Transverse colon (tissue), 4 donors: ENCODE results near the gene PI4K2A. TPM values are rescaled to one million over a fixed set of nuclear protein-coding genes. Genes with fewer than 3 reads are reported as not detected.
A peak's percentile ranks its signal among the peaks of the same experiment; 100 is the strongest.
"Not testable (repeated sequence)": the region's sequence is repeated elsewhere in the genome, so short reads cannot be mapped to it uniquely, and the experiment has no call there.

ENCODE experiments used
- DNase-seq: peaks from one replicate; pipeline ENCODE4 v3.0.0-alpha.2; 2019
- H3K27ac ChIP-seq, 4 donors: fragments of 200-600 bp; sonication (generic); 2 replicates each; pipeline ENCODE4 v1.5.1; 2016 to 2018; ENCODE audit warnings: inconsistent platforms in 4 of 4
- H3K27me3 ChIP-seq: fragments of 200-600 bp; sonication (generic); 2 replicates; pipeline ENCODE4 v1.5.1; 2017; ENCODE audit warnings: inconsistent platforms
- H3K36me3 ChIP-seq, 4 donors: fragments of 200-600 bp; sonication (generic); 2 replicates each; pipeline ENCODE4 v1.5.1; 2017 to 2019; ENCODE audit warnings: inconsistent platforms in 4 of 4
- H3K4me1 ChIP-seq, 4 donors: fragments of 200-600 bp; sonication (generic); 2 replicates each; pipeline ENCODE4 v1.5.1; 2017 to 2020; ENCODE audit warnings: inconsistent platforms in 4 of 4
- H3K4me3 ChIP-seq, 4 donors: fragments of 200-600 bp; sonication (generic); 1 replicate in 1 of 4; 2 replicates in 3 of 4; pipeline versions ENCODE4 v1.5.1 to v1.6.1; 2017 to 2019; ENCODE audit warnings: inconsistent platforms in 4 of 4
- H3K9me3 ChIP-seq, 2 donors: fragments of 200-600 bp; sonication (generic); 2 replicates each; pipeline ENCODE4 v1.5.1; 2017 to 2019; ENCODE audit warnings: inconsistent platforms in 2 of 2
- EP300 ChIP-seq: sonication (generic); formaldehyde crosslinking; IDR thresholded peaks from one replicate; pipeline ENCODE4 v1.6.1; 2017; ENCODE audit warnings: antibody characterized with exemption, low read depth
- POLR2A ChIP-seq: fragments of 450-650 bp; IDR thresholded peaks from one replicate; pipeline ENCODE4 v1.6.1; 2016; ENCODE audit warnings: antibody characterized with exemption, mild to moderate bottlenecking, moderate library complexity
- POLR2AphosphoS5 ChIP-seq, 3 donors: sonication (generic); formaldehyde crosslinking; IDR thresholded peaks; one replicate each; pipeline ENCODE4 v1.6.1; 2016; ENCODE audit warnings: antibody characterized with exemption in 3 of 3
- WGBS, 2 donors: methylation state at CpG; one replicate each; pipeline ENCODE4 v1.1.5; 2018; ENCODE audit warnings: low coverage in 1 of 2; 5-methylcytosine and 5-hydroxymethylcytosine counted together
- in situ Hi-C, 4 donors: fragments of 200-750 bp; cut with MboI; loops; one replicate each; pipeline versions ENCODE4 v1.15.0 to v1.15.1; 2017; ENCODE audit warnings: low sequenced_read_pairs in 3 of 4, low pct_ligation_motif_present in 1 of 4, low pct_unique_long_range_greater_than_20kb in 1 of 4
- intact Hi-C: fragments of 100-400 bp; cut with DNase I; formaldehyde crosslinking; loops from one replicate; pipeline ENCODE4 v1.15.1; 2023; ENCODE audit warnings: low total_unique reads
- total RNA-seq, 4 donors: library from RNA; depleted of rRNA; stranded (reverse); fragments of >200 nt; gene quantifications; one replicate each; pipeline ENCODE4 v1.1.0, GENCODE V29; 2016
- TF ChIP-seq, protein P1 (sequence below), 5 experiments: fragments of 200-600 bp in 3 of 5; fragments of 450-650 bp in 2 of 5; sonication (generic) in 3 of 5; IDR thresholded peaks; 1 replicate in 2 of 5; 2 replicates in 3 of 5; pipeline ENCODE4 v1.5.1; 2016 to 2017; ENCODE audit warnings: antibody characterized with exemption in 5 of 5, inconsistent platforms in 3 of 5, mild to moderate bottlenecking in 2 of 5, moderate library complexity in 1 of 5

Gene PI4K2A
- total RNA-seq, 4 donors from 2014 or later: 7.6 to 19.1 (median 11.3) TPM

DNA sequence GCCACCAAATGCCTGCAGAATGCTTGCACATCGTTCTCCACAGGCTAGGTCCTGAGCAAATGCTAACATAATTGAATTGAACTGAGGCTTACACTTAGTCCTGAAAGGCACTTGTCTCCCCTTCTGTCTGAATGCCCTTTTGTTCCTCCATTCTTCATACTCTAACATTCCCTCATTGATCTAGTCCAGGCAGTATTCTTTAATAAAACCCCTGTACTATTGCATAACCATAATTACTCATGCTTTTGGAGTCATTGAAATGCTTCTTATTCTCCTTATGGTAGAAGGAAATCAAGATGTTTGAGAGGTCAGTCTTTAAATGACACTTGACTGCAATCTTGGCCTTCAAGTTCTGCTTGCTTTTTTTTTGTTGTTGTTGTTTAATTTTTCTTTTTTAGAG, 7.1 kb downstream of the PI4K2A start:
- Histone ChIP-seq H3K36me3 (peaks cover 0 to 25% (median 0%) of the 10 kb centered on the region in 4 donors), H3K4me3 (no peak overlapping the region), H3K27me3 (no peaks in the 10 kb centered on the region), H3K9me3 (no peaks in the 10 kb centered on the region), H3K27ac (peak overlapping the region in 1 of 4 donors; percentile 60), H3K4me1 (peaks cover under 1 to 15% (median 4%) of the 10 kb centered on the region in 4 donors)
- DNase-seq: no peak
- in situ Hi-C loops (no loop called here), intact Hi-C loops (no loop called here)
- 80 to 89% methylated on average over 1 of the region's 1 CpG for WGBS, 2 donors
- TF ChIP-seq, protein P1, sequence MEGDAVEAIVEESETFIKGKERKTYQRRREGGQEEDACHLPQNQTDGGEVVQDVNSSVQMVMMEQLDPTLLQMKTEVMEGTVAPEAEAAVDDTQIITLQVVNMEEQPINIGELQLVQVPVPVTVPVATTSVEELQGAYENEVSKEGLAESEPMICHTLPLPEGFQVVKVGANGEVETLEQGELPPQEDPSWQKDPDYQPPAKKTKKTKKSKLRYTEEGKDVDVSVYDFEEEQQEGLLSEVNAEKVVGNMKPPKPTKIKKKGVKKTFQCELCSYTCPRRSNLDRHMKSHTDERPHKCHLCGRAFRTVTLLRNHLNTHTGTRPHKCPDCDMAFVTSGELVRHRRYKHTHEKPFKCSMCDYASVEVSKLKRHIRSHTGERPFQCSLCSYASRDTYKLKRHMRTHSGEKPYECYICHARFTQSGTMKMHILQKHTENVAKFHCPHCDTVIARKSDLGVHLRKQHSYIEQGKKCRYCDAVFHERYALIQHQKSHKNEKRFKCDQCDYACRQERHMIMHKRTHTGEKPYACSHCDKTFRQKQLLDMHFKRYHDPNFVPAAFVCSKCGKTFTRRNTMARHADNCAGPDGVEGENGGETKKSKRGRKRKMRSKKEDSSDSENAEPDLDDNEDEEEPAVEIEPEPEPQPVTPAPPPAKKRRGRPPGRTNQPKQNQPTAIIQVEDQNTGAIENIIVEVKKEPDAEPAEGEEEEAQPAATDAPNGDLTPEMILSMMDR (IDR thresholded peaks at IDR 0.05): no peak
- TF ChIP-seq EP300: no peak
- no peak for TF ChIP-seq POLR2AphosphoS5 (IDR thresholded peaks at IDR 0.05)

DNA sequence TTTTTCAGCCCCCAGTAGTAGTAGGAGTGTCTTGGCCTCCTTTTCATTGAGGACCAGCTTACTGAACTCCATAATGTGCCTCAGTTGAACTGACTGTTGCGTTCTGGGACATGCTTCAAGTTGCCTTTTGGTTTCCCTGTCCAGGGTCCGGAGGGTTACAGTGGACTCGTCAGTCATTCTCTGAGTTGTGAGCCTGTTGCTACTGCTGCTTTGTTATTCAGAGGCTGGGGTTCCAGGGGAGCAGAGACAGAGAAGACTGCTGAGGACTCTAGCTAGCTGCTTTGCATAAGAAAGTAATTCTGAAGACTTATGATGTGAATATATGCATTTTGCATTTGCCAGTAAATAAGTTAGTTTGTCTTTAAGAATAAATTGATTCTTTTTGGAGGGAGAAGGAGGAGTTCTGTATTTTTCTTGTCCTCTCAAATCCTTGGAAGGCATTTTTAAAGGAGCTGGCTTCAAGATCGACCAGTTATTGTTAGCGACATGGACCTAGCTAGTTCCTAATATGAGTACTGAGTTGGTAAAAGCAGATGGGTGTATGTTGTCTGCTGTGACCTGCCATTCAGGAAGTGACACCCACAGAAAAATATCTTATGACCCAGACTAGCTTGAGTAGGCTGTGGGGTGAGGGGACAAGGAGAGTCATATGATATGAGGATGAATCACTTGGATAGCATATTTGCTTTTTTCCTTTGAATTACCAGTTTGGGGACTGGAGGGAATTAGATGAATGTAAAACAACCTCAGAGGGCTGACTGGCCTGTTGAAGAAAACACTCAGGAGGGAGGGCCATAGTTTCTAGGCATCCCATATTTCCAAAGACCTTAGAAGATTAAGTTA, 8.3 kb downstream of the PI4K2A start:
- no peak overlapping the region for H3K4me3 ChIP-seq
- WGBS, 2 donors: 61 to 77% methylated on average over 2 to 5 of the region's 5 CpGs

DNA sequence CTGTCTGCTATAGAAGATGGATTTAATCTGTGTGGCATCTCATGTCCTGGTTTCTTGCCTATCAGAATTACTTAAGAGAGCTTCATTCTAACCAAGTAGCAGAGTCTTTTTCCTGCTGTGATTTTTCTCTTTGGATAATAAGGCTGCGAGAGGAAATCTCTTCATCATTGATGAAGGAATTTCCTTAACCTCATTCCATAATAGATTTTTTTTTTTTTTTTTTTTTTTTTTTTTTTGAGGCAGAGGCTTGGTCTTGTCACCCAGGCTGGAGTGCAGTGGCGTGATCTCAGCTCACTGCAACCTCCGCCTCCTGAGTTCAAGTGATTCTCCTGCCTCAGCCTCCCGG, 8.9 kb downstream of the PI4K2A start:
- in situ Hi-C loops, H3K9me3 ChIP-seq, H3K4me3 ChIP-seq, H3K27me3 ChIP-seq, intact Hi-C loops, DNase-seq: not testable (repeated sequence)
- Histone ChIP-seq H3K27ac (peak overlapping the region; percentile 31 to 60 (median 49)), H3K36me3 (peaks cover 0 to 37% (median 0%) of the 10 kb centered on the region in 4 donors), H3K4me1 (peaks cover 0 to 11% (median 4%) of the 10 kb centered on the region in 4 donors)
- 83 to 94% methylated on average over 1 to 4 of the region's 4 CpGs for WGBS, 2 donors

More for the DNA sequence above, 8.3 kb downstream of the PI4K2A start:
- Histone ChIP-seq H3K36me3 (peaks cover 0 to 35% (median 0%) of the 10 kb centered on the region in 4 donors), H3K4me1 (peaks cover 0 to 11% (median 4%) of the 10 kb centered on the region in 4 donors), H3K27me3 (no peaks in the 10 kb centered on the region), H3K9me3 (no peaks in the 10 kb centered on the region), H3K27ac (peak overlapping the region; percentile 46 to 60 (median 55))
- intact Hi-C loops (no loop called here), in situ Hi-C loops (no loop called here)
- no peak for DNase-seq
- TF ChIP-seq, protein P1 (IDR thresholded peaks at IDR 0.05): no peak
- TF ChIP-seq EP300 (no peak), POLR2A (no peak), POLR2AphosphoS5 (IDR thresholded peaks at IDR 0.05) (peak; percentile 11 to 40 (median 14))

DNA sequence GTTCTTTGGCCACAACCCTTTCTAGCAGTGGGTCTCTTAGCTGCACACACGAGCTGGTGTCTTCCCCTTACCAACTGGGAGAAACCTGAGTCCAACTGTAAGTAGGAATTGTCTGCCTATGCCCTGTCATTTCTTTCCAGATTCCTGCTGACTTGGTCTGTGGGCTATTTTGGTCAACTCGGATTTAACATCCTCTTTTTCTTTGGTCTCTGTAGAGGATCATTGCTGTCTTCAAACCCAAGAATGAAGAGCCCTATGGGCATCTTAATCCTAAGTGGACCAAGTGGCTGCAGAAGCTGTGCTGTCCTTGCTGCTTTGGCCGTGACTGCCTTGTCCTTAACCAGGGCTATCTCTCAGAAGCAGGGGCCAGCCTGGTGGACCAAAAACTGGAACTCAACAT, 10.3 kb downstream of the PI4K2A start:
- Histone ChIP-seq H3K27me3 (no peaks in the 10 kb centered on the region), H3K36me3 (peaks cover 0 to 32% (median 0%) of the 10 kb centered on the region in 4 donors), H3K9me3 (no peaks in the 10 kb centered on the region), H3K4me3 (no peak overlapping the region), H3K27ac (peak overlapping the region in 2 of 4 donors; percentile 31 to 34), H3K4me1 (peaks cover 0 to 11% (median 4%) of the 10 kb centered on the region in 4 donors)
- DNase-seq: no peak
- in situ Hi-C loops (no loop called here), intact Hi-C loops (no loop called here)
- 93 to 95% methylated on average over 3 of the region's 3 CpGs for WGBS, 2 donors
- TF ChIP-seq, protein P1 (IDR thresholded peaks at IDR 0.05): no peak
- TF ChIP-seq POLR2AphosphoS5 (IDR thresholded peaks at IDR 0.05) (no peak), EP300 (no peak), POLR2A (no peak)
